ENCODE results near the gene CDHR3. TPM values are rescaled to one million over a fixed set of nuclear protein-coding genes. Genes with fewer than 3 reads are reported as not detected.

Gene CDHR3
- polyA plus RNA-seq, 2 of the 4 experiments (the other 2 are of a cell fraction): 4.0 to 4.5 TPM

DNA sequence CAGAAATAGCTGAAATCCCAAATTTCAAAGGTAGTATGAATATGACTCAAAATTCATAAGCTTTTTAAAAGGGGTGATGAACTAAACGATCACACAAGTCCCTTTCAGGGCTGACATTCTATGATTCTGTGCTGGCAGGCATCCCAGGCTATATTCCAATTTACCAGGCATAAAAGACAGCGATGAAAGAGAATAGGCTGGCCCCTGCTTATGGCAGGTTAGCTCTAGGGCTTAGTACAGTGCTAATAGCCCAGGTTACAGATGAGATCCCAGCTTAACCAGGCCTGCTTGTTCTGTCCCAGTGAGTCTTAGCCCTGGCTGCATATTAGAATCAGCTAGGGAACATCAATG lies 56.4 kb downstream of the CDHR3 start:
- no peak overlapping the region for H3K4me3 ChIP-seq
- H3K4me1 ChIP-seq: no peaks in the 10 kb centered on the region
- H3K27ac ChIP-seq: no peak overlapping the region
- 48% methylated on average over 2 of the region's 2 CpGs for WGBS (ENCODE audit: missing lambda C conversion rate)
- ATAC-seq (no peak), DNase-seq (ENCODE audit: low read depth in 1 of 2, low spot score in 1 of 2) (no peak), FAIRE-seq (no peak)
- TF ChIP-seq EHF (CRISPR knock-in tag; IDR thresholded peaks at IDR 0.05): no peak
- TF ChIP-seq POLR2AphosphoS2 (conservative IDR thresholded peaks at IDR 0.05; ENCODE audit: low read length): no peak
- TF ChIP-seq FOXS1 (CRISPR knock-in tag; IDR thresholded peaks at IDR 0.05): no peak
- TF ChIP-seq POLR2A (IDR thresholded peaks at IDR 0.05; ENCODE audit: low read length): no peak
- no peak for TF ChIP-seq E2F6 (IDR thresholded peaks at IDR 0.05; ENCODE audit: borderline replicate concordance, low read depth)
- no peak for TF ChIP-seq CEBPB (IDR thresholded peaks at IDR 0.05)
- TF ChIP-seq FOSL2 (IDR thresholded peaks at IDR 0.05): no peak
- TF ChIP-seq FOSL2 (CRISPR knock-in tag; IDR thresholded peaks at IDR 0.05): no peak
- TF ChIP-seq CTCF (IDR thresholded peaks at IDR 0.05): no peak
- no peak for TF ChIP-seq CBX2 (IDR thresholded peaks at IDR 0.05; ENCODE audit: borderline replicate concordance, low read depth)
- no peak for TF ChIP-seq HEYL (CRISPR knock-in tag; IDR thresholded peaks at IDR 0.05)
- TF ChIP-seq ZC3H11A (IDR thresholded peaks at IDR 0.05): no peak
- TF ChIP-seq, protein P1, sequence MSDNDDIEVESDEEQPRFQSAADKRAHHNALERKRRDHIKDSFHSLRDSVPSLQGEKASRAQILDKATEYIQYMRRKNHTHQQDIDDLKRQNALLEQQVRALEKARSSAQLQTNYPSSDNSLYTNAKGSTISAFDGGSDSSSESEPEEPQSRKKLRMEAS (IDR thresholded peaks at IDR 0.05): no peak
- TF ChIP-seq, protein P2, sequence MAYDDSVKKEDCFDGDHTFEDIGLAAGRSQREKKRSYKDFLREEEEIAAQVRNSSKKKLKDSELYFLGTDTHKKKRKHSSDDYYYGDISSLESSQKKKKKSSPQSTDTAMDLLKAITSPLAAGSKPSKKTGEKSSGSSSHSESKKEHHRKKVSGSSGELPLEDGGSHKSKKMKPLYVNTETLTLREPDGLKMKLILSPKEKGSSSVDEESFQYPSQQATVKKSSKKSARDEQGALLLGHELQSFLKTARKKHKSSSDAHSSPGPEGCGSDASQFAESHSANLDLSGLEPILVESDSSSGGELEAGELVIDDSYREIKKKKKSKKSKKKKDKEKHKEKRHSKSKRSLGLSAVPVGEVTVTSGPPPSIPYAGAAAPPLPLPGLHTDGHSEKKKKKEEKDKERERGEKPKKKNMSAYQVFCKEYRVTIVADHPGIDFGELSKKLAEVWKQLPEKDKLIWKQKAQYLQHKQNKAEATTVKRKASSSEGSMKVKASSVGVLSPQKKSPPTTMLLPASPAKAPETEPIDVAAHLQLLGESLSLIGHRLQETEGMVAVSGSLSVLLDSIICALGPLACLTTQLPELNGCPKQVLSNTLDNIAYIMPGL (CRISPR knock-in tag; IDR thresholded peaks at IDR 0.05; ENCODE audit: borderline replicate concordance): no peak
- TF ChIP-seq MYC (IDR thresholded peaks at IDR 0.05; ENCODE audit: borderline replicate concordance, low read length): no peak
- TF ChIP-seq, protein P3, sequence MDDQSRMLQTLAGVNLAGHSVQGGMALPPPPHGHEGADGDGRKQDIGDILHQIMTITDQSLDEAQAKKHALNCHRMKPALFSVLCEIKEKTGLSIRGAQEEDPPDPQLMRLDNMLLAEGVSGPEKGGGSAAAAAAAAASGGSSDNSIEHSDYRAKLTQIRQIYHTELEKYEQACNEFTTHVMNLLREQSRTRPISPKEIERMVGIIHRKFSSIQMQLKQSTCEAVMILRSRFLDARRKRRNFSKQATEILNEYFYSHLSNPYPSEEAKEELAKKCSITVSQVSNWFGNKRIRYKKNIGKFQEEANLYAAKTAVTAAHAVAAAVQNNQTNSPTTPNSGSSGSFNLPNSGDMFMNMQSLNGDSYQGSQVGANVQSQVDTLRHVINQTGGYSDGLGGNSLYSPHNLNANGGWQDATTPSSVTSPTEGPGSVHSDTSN (IDR thresholded peaks at IDR 0.05): no peak
- no peak for TF ChIP-seq NFE2L2 (conservative IDR thresholded peaks at IDR 0.05; ENCODE audit: low read length)
- no peak for TF ChIP-seq SREBF2 (IDR thresholded peaks at IDR 0.05)
- TF ChIP-seq TP53 (CRISPR knock-in tag; IDR thresholded peaks at IDR 0.05): no peak
- POLR2A ChIA-PET: no interaction called here
- H3K4me2 ChIP-seq: no peak overlapping the region
- H3K9me3 ChIP-seq: no peaks in the 10 kb centered on the region
- CTCF ChIA-PET: interaction anchor here (0.6 to 4.7 kb wide), 5 partner anchors 9 to 259 kb away, joined by 3 to 33 read pairs (median 7); no protein-coding TSS in a partner anchor

DNA sequence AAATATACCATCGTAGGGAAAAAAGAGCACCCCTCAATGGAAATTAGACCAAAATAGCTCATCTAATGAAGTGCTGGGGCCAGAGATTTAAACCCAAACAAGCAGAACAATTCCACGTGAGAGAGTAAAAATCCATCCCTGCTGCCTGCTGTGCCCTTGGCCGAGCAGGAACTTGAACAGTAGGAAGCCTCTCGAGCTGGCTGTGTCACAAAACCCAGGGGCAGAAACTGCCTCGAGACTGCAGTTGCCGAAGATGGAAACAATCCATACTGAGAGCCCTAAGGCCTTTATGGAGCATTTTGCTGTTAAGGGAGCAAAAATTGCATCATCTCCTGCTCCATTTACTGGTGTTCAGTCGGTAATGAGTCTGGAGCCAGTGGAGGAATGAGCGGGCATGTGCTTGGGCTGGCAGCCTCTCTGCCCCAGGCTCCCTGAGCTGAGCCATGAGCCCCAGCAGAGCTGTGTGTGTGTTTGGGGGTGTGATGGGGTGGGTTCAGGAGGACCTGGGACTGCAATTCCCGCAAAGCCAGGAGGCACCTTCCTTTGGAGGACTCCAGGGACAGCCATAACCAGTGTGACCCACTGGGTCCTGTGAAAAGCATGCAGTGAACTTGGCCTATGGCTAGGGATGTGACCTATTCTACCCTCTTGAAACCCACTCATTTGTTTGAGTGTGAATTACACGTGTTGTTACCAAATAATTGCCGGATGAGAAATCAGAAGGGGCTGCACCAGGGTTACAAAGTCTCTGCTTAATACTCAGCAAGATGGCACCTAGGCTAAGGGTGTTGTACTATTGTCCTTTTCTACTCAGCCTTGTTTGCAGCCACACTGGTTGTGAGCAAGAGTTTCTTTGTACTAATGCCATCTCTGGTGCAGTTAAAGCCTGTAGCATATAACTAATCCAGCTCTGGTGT lies 58.3 kb downstream of the CDHR3 start:
- WGBS (ENCODE audit: missing lambda C conversion rate): 63% methylated on average over 11 of the region's 11 CpGs
- ChIA-PET POLR2A (no interaction called here), CTCF (interaction anchor here (0.5 to 4.7 kb wide), 9 partner anchors 8 to 369 kb away, joined by 3 to 33 read pairs (median 4); no protein-coding TSS in a partner anchor)
- DNase-seq (ENCODE audit: low read depth in 1 of 2, low spot score in 1 of 2) (no peak), ATAC-seq (no peak), FAIRE-seq (no peak)
- H3K4me1 ChIP-seq: no peaks in the 10 kb centered on the region
- no peak overlapping the region for H3K4me2 ChIP-seq
- no peak overlapping the region for H3K4me3 ChIP-seq
- no peaks in the 10 kb centered on the region for H3K9me3 ChIP-seq
- H3K27ac ChIP-seq: no peak overlapping the region
- no peak for TF ChIP-seq HEYL (CRISPR knock-in tag; IDR thresholded peaks at IDR 0.05)
- no peak for TF ChIP-seq GATA3 (IDR thresholded peaks at IDR 0.05; ENCODE audit: borderline replicate concordance)
- no peak for TF ChIP-seq FOXS1 (CRISPR knock-in tag; IDR thresholded peaks at IDR 0.05)
